ENCODE data around the gene ZBTB47. TPM values are rescaled to one million over a fixed set of nuclear protein-coding genes. Genes with fewer than 3 reads are reported as not detected.

ZBTB47 gene
- total RNA-seq, 2 experiments from 2014 or later: 0.55 to 1.0 TPM

- no peak for DNase-seq
- no peaks in the 10 kb centered on the region for H3K4me1 Mint-ChIP-seq (ENCODE audit: low read depth)
- no peaks in the 10 kb centered on the region for H3K9me3 Mint-ChIP-seq
- CTCF ChIA-PET: interaction anchor here (0.9 kb wide), 1 partner anchor 16 kb away, joined by 4 read pairs; no protein-coding TSS in a partner anchor
- no peaks in the 10 kb centered on the region for H3K36me3 Mint-ChIP-seq (ENCODE audit: low read depth)
- H3K4me3 Mint-ChIP-seq: no peak overlapping the region
- intact Hi-C loops (cut with micrococcal nuclease): no loop called here
- no peak overlapping the region for H3K27ac Mint-ChIP-seq
- H3K27me3 Mint-ChIP-seq (ENCODE audit: low read depth): no peaks in the 10 kb centered on the region
Measured at GRCh38 chr3:42668793-42669217, 15.3 kb downstream of the ZBTB47 start.

- intact Hi-C loops (cut with micrococcal nuclease): no loop called here
- no peaks in the 10 kb centered on the region for H3K4me1 Mint-ChIP-seq (ENCODE audit: low read depth)
- CTCF ChIA-PET: no interaction called here
Measured at GRCh38 chr3:42670051-42670576, 16.6 kb downstream of the ZBTB47 start.

GRCh38 chr3:42670670-42671069 lies 17.2 kb downstream of the ZBTB47 start:
- intact Hi-C loops (cut with micrococcal nuclease): no loop called here
- H3K4me3 Mint-ChIP-seq: no peak overlapping the region
- CTCF ChIA-PET: no interaction called here
- H3K36me3 Mint-ChIP-seq (ENCODE audit: low read depth): no peaks in the 10 kb centered on the region
- no peak for DNase-seq
- H3K9me3 Mint-ChIP-seq: no peaks in the 10 kb centered on the region
- H3K27ac Mint-ChIP-seq: no peak overlapping the region
- no peaks in the 10 kb centered on the region for H3K27me3 Mint-ChIP-seq (ENCODE audit: low read depth)
- H3K4me1 Mint-ChIP-seq (ENCODE audit: low read depth): no peaks in the 10 kb centered on the region

More at GRCh38 chr3:42670051-42670576, 16.6 kb downstream of the ZBTB47 start:
- no peak overlapping the region for H3K4me3 Mint-ChIP-seq
- no peak for DNase-seq
- no peaks in the 10 kb centered on the region for H3K27me3 Mint-ChIP-seq (ENCODE audit: low read depth)
- no peak overlapping the region for H3K27ac Mint-ChIP-seq
- H3K36me3 Mint-ChIP-seq (ENCODE audit: low read depth): no peaks in the 10 kb centered on the region
- no peaks in the 10 kb centered on the region for H3K9me3 Mint-ChIP-seq

GRCh38 chr3:42672515-42672914 lies 19.0 kb downstream of the ZBTB47 start:
- Mint-ChIP-seq H3K9me3 (peaks cover 12% of the 10 kb centered on the region), H3K4me3 (no peak overlapping the region), H3K4me1 (ENCODE audit: low read depth) (no peaks in the 10 kb centered on the region), H3K27me3 (ENCODE audit: low read depth) (peaks cover 3% of the 10 kb centered on the region), H3K36me3 (ENCODE audit: low read depth) (no peaks in the 10 kb centered on the region), H3K27ac (no peak overlapping the region)
- intact Hi-C loops (cut with micrococcal nuclease): no loop called here
- no peak for DNase-seq
- CTCF ChIA-PET: no interaction called here

- Mint-ChIP-seq H3K4me1 (ENCODE audit: low read depth) (no peaks in the 10 kb centered on the region), H3K27me3 (ENCODE audit: low read depth) (peaks cover 3% of the 10 kb centered on the region), H3K4me3 (no peak overlapping the region), H3K9me3 (peaks cover 18% of the 10 kb centered on the region), H3K27ac (no peak overlapping the region), H3K36me3 (ENCODE audit: low read depth) (peaks cover 2% of the 10 kb centered on the region)
- intact Hi-C loops (cut with micrococcal nuclease): no loop called here
- CTCF ChIA-PET: no interaction called here
- no peak for DNase-seq
Measured at GRCh38 chr3:42673082-42673481, 19.6 kb downstream of the ZBTB47 start.

- peaks cover 2% of the 10 kb centered on the region for H3K4me1 Mint-ChIP-seq (ENCODE audit: low read depth)
Measured at GRCh38 chr3:42674146-42674545, 20.6 kb downstream of the ZBTB47 start.

GRCh38 chr3:42675909-42676308 lies 22.4 kb downstream of the ZBTB47 start:
- H3K4me1 Mint-ChIP-seq (ENCODE audit: low read depth): peaks cover 2% of the 10 kb centered on the region
- intact Hi-C loops (cut with micrococcal nuclease): loop anchor here (2.0 kb wide), 1 partner anchor 43 kb away; no protein-coding TSS in a partner anchor

More at GRCh38 chr3:42674146-42674545, 20.6 kb downstream of the ZBTB47 start:
- H3K9me3 Mint-ChIP-seq: peaks cover 26% of the 10 kb centered on the region
- CTCF ChIA-PET: no interaction called here
- peaks cover 2% of the 10 kb centered on the region for H3K36me3 Mint-ChIP-seq (ENCODE audit: low read depth)
- H3K4me3 Mint-ChIP-seq: no peak overlapping the region
- H3K27ac Mint-ChIP-seq: no peak overlapping the region
- peaks cover 3% of the 10 kb centered on the region for H3K27me3 Mint-ChIP-seq (ENCODE audit: low read depth)
- intact Hi-C loops (cut with micrococcal nuclease): loop anchor here (2.0 kb wide), 1 partner anchor 45 kb away; no protein-coding TSS in a partner anchor
- DNase-seq: no peak

GRCh38 chr3:42678447-42678846 lies 24.9 kb downstream of the ZBTB47 start:
- intact Hi-C loops (cut with micrococcal nuclease): no loop called here
- Mint-ChIP-seq H3K4me1 (ENCODE audit: low read depth) (peaks cover 2% of the 10 kb centered on the region), H3K36me3 (ENCODE audit: low read depth) (peaks cover 2% of the 10 kb centered on the region), H3K9me3 (peaks cover 26% of the 10 kb centered on the region), H3K4me3 (no peak overlapping the region), H3K27me3 (ENCODE audit: low read depth) (peaks cover 9% of the 10 kb centered on the region), H3K27ac (no peak overlapping the region)
- DNase-seq: no peak
- CTCF ChIA-PET: no interaction called here

More at GRCh38 chr3:42675909-42676308, 22.4 kb downstream of the ZBTB47 start:
- no peak for DNase-seq
- H3K27me3 Mint-ChIP-seq (ENCODE audit: low read depth): peaks cover 3% of the 10 kb centered on the region
- H3K4me3 Mint-ChIP-seq: no peak overlapping the region
- CTCF ChIA-PET: interaction anchor here (0.6 kb wide), 1 partner anchor 122 kb away, joined by 4 read pairs; no protein-coding TSS in a partner anchor
- peaks cover 26% of the 10 kb centered on the region for H3K9me3 Mint-ChIP-seq
- peaks cover 2% of the 10 kb centered on the region for H3K36me3 Mint-ChIP-seq (ENCODE audit: low read depth)
- H3K27ac Mint-ChIP-seq: no peak overlapping the region

- DNase-seq: no peak
- intact Hi-C loops (cut with micrococcal nuclease): no loop called here
- CTCF ChIA-PET: no interaction called here
- Mint-ChIP-seq H3K36me3 (ENCODE audit: low read depth) (peaks cover 2% of the 10 kb centered on the region), H3K9me3 (peaks cover 26% of the 10 kb centered on the region), H3K27ac (no peak overlapping the region), H3K27me3 (ENCODE audit: low read depth) (peaks cover 14% of the 10 kb centered on the region), H3K4me3 (no peak overlapping the region), H3K4me1 (ENCODE audit: low read depth) (peaks cover 2% of the 10 kb centered on the region)
Measured at GRCh38 chr3:42680271-42680670, 26.8 kb downstream of the ZBTB47 start.

- Mint-ChIP-seq H3K4me1 (ENCODE audit: low read depth) (peaks cover 2% of the 10 kb centered on the region), H3K27me3 (ENCODE audit: low read depth) (peaks cover 19% of the 10 kb centered on the region), H3K4me3 (no peak overlapping the region), H3K9me3 (peaks cover 26% of the 10 kb centered on the region), H3K27ac (no peak overlapping the region), H3K36me3 (ENCODE audit: low read depth) (peaks cover 2% of the 10 kb centered on the region)
- CTCF ChIA-PET: interaction anchor here (0.6 kb wide), 1 partner anchor 70 kb away, joined by 3 read pairs; no protein-coding TSS in a partner anchor
- intact Hi-C loops (cut with micrococcal nuclease): no loop called here
- no peak for DNase-seq
Measured at GRCh38 chr3:42680806-42681205, 27.3 kb downstream of the ZBTB47 start.

GRCh38 chr3:42681361-42682038 lies 28.0 kb downstream of the ZBTB47 start:
- DNase-seq: no peak
- Mint-ChIP-seq H3K27ac (no peak overlapping the region), H3K36me3 (ENCODE audit: low read depth) (peaks cover 2% of the 10 kb centered on the region), H3K4me1 (ENCODE audit: low read depth) (peaks cover 4% of the 10 kb centered on the region), H3K9me3 (peaks cover 20% of the 10 kb centered on the region), H3K27me3 (ENCODE audit: low read depth) (peaks cover 22% of the 10 kb centered on the region), H3K4me3 (no peak overlapping the region)
- intact Hi-C loops (cut with micrococcal nuclease): no loop called here
- CTCF ChIA-PET: interaction anchor here (0.6 kb wide), 1 partner anchor 69 kb away, joined by 3 read pairs; no protein-coding TSS in a partner anchor

GRCh38 chr3:42682301-42683070 lies 29.0 kb downstream of the ZBTB47 start:
- Mint-ChIP-seq H3K9me3 (peaks cover 14% of the 10 kb centered on the region), H3K27me3 (ENCODE audit: low read depth) (peaks cover 27% of the 10 kb centered on the region), H3K27ac (no peak overlapping the region), H3K36me3 (ENCODE audit: low read depth) (peaks cover 2% of the 10 kb centered on the region), H3K4me3 (no peak overlapping the region), H3K4me1 (ENCODE audit: low read depth) (peaks cover 4% of the 10 kb centered on the region)
- intact Hi-C loops (cut with micrococcal nuclease): no loop called here
- DNase-seq: no peak
- CTCF ChIA-PET: no interaction called here

Measured in activated naive CD4-positive, alpha-beta T cell treated with anti-CD3 and anti-CD28 coated beads for 36 hours (primary cell).